A673 (cell line): ENCODE data around the gene ELFN2. TPM values are rescaled to one million over a fixed set of nuclear protein-coding genes. Genes with fewer than 3 reads are reported as not detected.

ENCODE experiments used
- BruUV-seq: library from RNA; stranded (reverse); fragments of 400-500 nt; replicated peaks from 2 replicates; lab custom pipeline; 2021; lab: Mats Ljungman, UMichigan
- CTCF ChIA-PET: fragments of 300-600 bp; sonication (Branson Sonifier 250); formaldehyde crosslinking; loops from one replicate; lab custom pipeline; 2022; ENCODE audit warnings: antibody characterized with exemption; lab: Charles Lee
- POLR2A ChIA-PET: fragments of 300-600 bp; sonication (Branson Sonifier 250); formaldehyde crosslinking; loops from one replicate; lab custom pipeline; 2022; ENCODE audit warnings: antibody characterized with exemption; ENCODE audit not compliant: low non-redundant PET; lab: Charles Lee
- DNase-seq: peaks from one replicate; pipeline ENCODE4 v3.0.0-alpha.2; 2015; ENCODE audit warnings: low spot score
- H3K27ac ChIP-seq: fragments of 200-600 bp; sonication (generic); 2 replicates; pipeline ENCODE4 v1.5.1; 2016; ENCODE audit warnings: mixed run types, low read depth, mild to moderate bottlenecking, mixed read lengths, antibody characterized with exemption, low read length; ENCODE audit not compliant: poor library complexity, severe bottlenecking
- H3K27me3 ChIP-seq: fragments of 200-600 bp; sonication (generic); replicated peaks from 2 replicates; pipeline ENCODE4 v1.6.1; 2017; ENCODE audit warnings: mixed run types, low read depth, mild to moderate bottlenecking, mixed read lengths, antibody characterized with exemption, low read length; ENCODE audit not compliant: insufficient read depth, poor library complexity
- H3K36me3 ChIP-seq: fragments of 200-600 bp; sonication (generic); 2 replicates; pipeline ENCODE4 v1.6.1; 2016; ENCODE audit warnings: mixed run types, mild to moderate bottlenecking, mixed read lengths, antibody characterized with exemption, low read length; ENCODE audit not compliant: insufficient read depth, poor library complexity, severe bottlenecking
- H3K4me1 ChIP-seq: fragments of 200-600 bp; sonication (generic); 2 replicates; pipeline ENCODE4 v1.6.1; 2017; ENCODE audit warnings: mixed run types, mild to moderate bottlenecking, mixed read lengths, antibody characterized with exemption, low read length; ENCODE audit not compliant: insufficient read depth, poor library complexity, severe bottlenecking
- H3K4me3 ChIP-seq: fragments of 200-600 bp; sonication (generic); 2 replicates; pipeline ENCODE4 v1.5.1; 2016; ENCODE audit warnings: low read depth, mixed run types, mild to moderate bottlenecking, mixed read lengths, low read length; ENCODE audit not compliant: poor library complexity, severe bottlenecking
- H3K9me3 ChIP-seq: fragments of 200-600 bp; sonication (generic); 2 replicates; pipeline ENCODE4 v1.6.1; 2016; ENCODE audit warnings: mixed run types, low read depth, mild to moderate bottlenecking, mixed read lengths, antibody characterized with exemption, low read length; ENCODE audit not compliant: poor library complexity, severe bottlenecking
- EZH2 ChIP-seq: fragments of 200-600 bp; sonication (generic); IDR thresholded peaks from 2 replicates; pipeline ENCODE4 v1.6.1; 2017; ENCODE audit warnings: borderline replicate concordance, low read depth, mild to moderate bottlenecking, mixed read lengths, antibody characterized with exemption, low read length; ENCODE audit not compliant: poor library complexity, severe bottlenecking
- intact Hi-C: fragments of 100-400 bp; cut with micrococcal nuclease; formaldehyde crosslinking; loops from one replicate; pipeline ENCODE4 v1.10.0; 2022; ENCODE audit not compliant: unreplicated experiment
- total RNA-seq: library from RNA; stranded (reverse); gene quantifications from 2 replicates; pipeline ENCODE4 v1.2.3, GENCODE V29; 2021
- TF ChIP-seq, protein P1 (sequence below): fragments of 300-800, 200-600 bp; sonication (generic); conservative IDR thresholded peaks from 2 replicates; pipeline ENCODE4 v1.5.1; 2017; ENCODE audit warnings: low read depth, mild to moderate bottlenecking, antibody characterized with exemption, low read length, moderate library complexity, mixed read lengths

Gene ELFN2
- total RNA-seq, 1 experiment from 2014 or later = not detected

DNA sequence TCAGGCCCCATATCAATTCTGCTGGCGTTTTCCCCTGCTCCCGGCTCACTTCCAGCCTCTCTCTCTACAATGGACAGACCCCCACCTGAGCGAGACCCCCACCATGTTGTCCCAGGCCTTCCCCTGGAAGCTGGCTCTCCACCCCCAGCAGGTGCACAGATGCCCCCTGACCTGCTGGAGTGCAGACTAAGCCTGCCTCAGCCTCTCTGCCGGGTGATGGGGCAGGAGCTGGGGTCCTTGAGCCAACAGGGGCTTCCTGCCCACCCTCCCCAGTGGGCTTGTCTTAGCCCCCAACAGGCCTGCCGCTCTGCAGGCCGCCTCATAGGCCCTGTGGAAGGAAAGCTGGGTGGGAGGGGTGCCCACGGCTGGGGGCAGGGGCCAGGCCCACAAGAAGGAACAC is 10.0 kb downstream of the ELFN2 start:
- no peak for TF ChIP-seq EZH2
- TF ChIP-seq, protein P1, sequence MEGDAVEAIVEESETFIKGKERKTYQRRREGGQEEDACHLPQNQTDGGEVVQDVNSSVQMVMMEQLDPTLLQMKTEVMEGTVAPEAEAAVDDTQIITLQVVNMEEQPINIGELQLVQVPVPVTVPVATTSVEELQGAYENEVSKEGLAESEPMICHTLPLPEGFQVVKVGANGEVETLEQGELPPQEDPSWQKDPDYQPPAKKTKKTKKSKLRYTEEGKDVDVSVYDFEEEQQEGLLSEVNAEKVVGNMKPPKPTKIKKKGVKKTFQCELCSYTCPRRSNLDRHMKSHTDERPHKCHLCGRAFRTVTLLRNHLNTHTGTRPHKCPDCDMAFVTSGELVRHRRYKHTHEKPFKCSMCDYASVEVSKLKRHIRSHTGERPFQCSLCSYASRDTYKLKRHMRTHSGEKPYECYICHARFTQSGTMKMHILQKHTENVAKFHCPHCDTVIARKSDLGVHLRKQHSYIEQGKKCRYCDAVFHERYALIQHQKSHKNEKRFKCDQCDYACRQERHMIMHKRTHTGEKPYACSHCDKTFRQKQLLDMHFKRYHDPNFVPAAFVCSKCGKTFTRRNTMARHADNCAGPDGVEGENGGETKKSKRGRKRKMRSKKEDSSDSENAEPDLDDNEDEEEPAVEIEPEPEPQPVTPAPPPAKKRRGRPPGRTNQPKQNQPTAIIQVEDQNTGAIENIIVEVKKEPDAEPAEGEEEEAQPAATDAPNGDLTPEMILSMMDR = no peak
- Histone ChIP-seq H3K27ac (no peak overlapping the region), H3K4me3 (no peak overlapping the region), H3K4me1 (no peaks in the 10 kb centered on the region), H3K27me3 (peaks cover 36% of the 10 kb centered on the region), H3K9me3 (no peaks in the 10 kb centered on the region), H3K36me3 (no peaks in the 10 kb centered on the region)
- ChIA-PET CTCF (no interaction called here), POLR2A (no interaction called here)
- intact Hi-C loops = no loop called here
- BruUV-seq = no TSS peak
- no peak for DNase-seq

DNA sequence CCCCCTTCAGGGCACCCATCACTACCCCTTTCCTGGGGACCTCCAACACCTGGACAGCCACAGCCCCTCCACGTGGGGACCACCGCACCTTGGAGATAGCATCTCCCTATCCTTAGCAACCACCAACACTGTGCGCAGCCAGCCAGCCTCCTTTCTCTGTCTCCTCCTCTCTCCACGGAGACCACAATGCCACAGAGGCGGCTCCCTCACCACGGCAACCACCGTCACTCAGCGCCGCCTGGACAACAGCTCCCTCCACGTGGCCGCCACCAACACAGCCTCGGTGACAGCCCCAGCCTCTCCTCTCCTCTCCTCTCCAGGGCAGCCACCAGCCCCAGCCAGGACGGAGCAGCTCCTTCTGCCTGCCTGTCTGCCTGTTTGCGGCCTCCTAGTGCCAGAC is 10.5 kb downstream of the ELFN2 start:
- intact Hi-C loops = no loop called here
- Histone ChIP-seq H3K4me1 (no peaks in the 10 kb centered on the region), H3K27me3 (peaks cover 33% of the 10 kb centered on the region), H3K4me3 (no peak overlapping the region), H3K27ac (no peak overlapping the region), H3K36me3 (no peaks in the 10 kb centered on the region), H3K9me3 (no peaks in the 10 kb centered on the region)
- no peak for TF ChIP-seq EZH2
- TF ChIP-seq, protein P1 = no peak
- no TSS peak for BruUV-seq
- no peak for DNase-seq
- POLR2A ChIA-PET = no interaction called here
- CTCF ChIA-PET = no interaction called here

DNA sequence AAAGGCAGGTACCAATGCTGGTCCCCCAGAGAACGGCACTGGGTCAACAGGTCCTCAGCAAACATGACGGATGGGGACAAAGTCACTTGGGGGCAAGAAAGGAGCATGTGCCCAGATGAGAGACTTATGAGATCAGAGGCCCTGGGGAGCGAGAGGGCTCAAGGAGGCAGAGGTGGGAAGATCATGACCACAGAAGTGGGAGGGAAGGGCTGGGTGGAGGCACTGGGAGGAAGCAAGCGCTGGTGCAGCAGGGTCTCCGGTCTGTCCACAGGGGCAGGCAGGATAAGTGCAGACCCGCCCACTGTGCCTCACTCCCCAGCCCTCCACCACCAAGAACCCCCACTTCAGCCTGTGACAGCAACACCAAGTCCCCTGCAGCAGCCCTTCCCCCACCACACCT is 10.9 kb downstream of the ELFN2 start:
- BruUV-seq = no TSS peak
- no peak overlapping the region for H3K4me3 ChIP-seq
- peaks cover 29% of the 10 kb centered on the region for H3K27me3 ChIP-seq
- H3K9me3 ChIP-seq = no peaks in the 10 kb centered on the region
- ChIA-PET POLR2A (no interaction called here), CTCF (no interaction called here)
- H3K36me3 ChIP-seq = no peaks in the 10 kb centered on the region
- TF ChIP-seq EZH2 = no peak
- TF ChIP-seq, protein P1 = no peak
- intact Hi-C loops = no loop called here
- no peak overlapping the region for H3K27ac ChIP-seq
- H3K4me1 ChIP-seq = no peaks in the 10 kb centered on the region
- DNase-seq = no peak
